ENCODE measurements around the gene SDF4. TPM values are rescaled to one million over a fixed set of nuclear protein-coding genes. Genes with fewer than 3 reads are reported as not detected.

The SDF4 gene
- total RNA-seq, 1 experiment from 2014 or later, result 254 TPM

GRCh38 chr1:1267488-1268283 is 35.9 kb upstream of the SDF4 start:
- Histone ChIP-seq H3K27ac (ENCODE audit: low read length) (no peak overlapping the region), H3K4me3 (ENCODE audit: low read length) (no peak overlapping the region), H4K20me1 (ENCODE audit: low read length) (peaks cover 12% of the 10 kb centered on the region), H3K79me2 (ENCODE audit: low read length) (peaks cover 80% of the 10 kb centered on the region), H3F3A (ENCODE audit: low read length, unreplicated experiment) (peaks cover 3% of the 10 kb centered on the region), H3K9ac (ENCODE audit: low read length) (no peak overlapping the region), H3K4me2 (ENCODE audit: low read length) (no peak overlapping the region), H3K9me2 (replicated peaks; ENCODE audit: low read length) (no peaks in the 10 kb centered on the region), H3K4me1 (ENCODE audit: insufficient read depth, low read length) (peaks cover 40% of the 10 kb centered on the region), H3K27me3 (ENCODE audit: low read length) (no peaks in the 10 kb centered on the region), H3K36me3 (ENCODE audit: low read depth, low read length) (peaks cover 52% of the 10 kb centered on the region), H2AFZ (ENCODE audit: low read length) (no peak overlapping the region), H3K9me3 (ENCODE audit: low read length) (no peaks in the 10 kb centered on the region)
- BruUV-seq (replicated peaks), result no TSS peak
- intact Hi-C loops (cut with micrococcal nuclease), result no loop called here
- no peak for ATAC-seq
- DNase-seq, result no peak
- TF ChIP-seq CTCF (conservative IDR thresholded peaks at IDR 0.05; ENCODE audit: low read depth, low read length), result no peak
- TF ChIP-seq EZH2 (IDR thresholded peaks at IDR 0.05; ENCODE audit: low read length, unreplicated experiment), result no peak
- TF ChIP-seq EZH2phosphoT487 (IDR thresholded peaks at IDR 0.05; ENCODE audit: borderline replicate concordance, low read length), result no peak
- POLR2A ChIA-PET (ENCODE audit: unreplicated experiment), result no interaction called here
- CTCF ChIA-PET, result no interaction called here

- Histone ChIP-seq H2AFZ (ENCODE audit: low read length) (no peak overlapping the region), H3K27me3 (ENCODE audit: low read length) (no peaks in the 10 kb centered on the region), H3K4me3 (ENCODE audit: low read length) (no peak overlapping the region), H3K4me2 (ENCODE audit: low read length) (peak overlapping the region; percentile 65), H3K9me3 (ENCODE audit: low read length) (no peaks in the 10 kb centered on the region), H3K9ac (ENCODE audit: low read length) (peak overlapping the region; percentile 67), H3K27ac (ENCODE audit: low read length) (peak overlapping the region; percentile 92), H3K9me2 (replicated peaks; ENCODE audit: low read length) (no peaks in the 10 kb centered on the region), H3K4me1 (ENCODE audit: insufficient read depth, low read length) (peaks cover 23% of the 10 kb centered on the region), H4K20me1 (ENCODE audit: low read length) (no peaks in the 10 kb centered on the region), H3K36me3 (ENCODE audit: low read depth, low read length) (peaks cover 63% of the 10 kb centered on the region), H3K79me2 (ENCODE audit: low read length) (peaks cover 76% of the 10 kb centered on the region), H3F3A (ENCODE audit: low read length, unreplicated experiment) (no peaks in the 10 kb centered on the region)
- intact Hi-C loops (cut with micrococcal nuclease), result loop anchor here (1.0 to 2.0 kb wide), 3 partner anchors 26 to 143 kb away; no protein-coding TSS in a partner anchor
- peak; percentile 96 for ATAC-seq
- DNase-seq, result peak; percentile 100
- BruUV-seq (replicated peaks), result no TSS peak
- ChIA-PET CTCF (interaction anchor here (0.6 to 1.0 kb wide), 5 partner anchors 14 to 142 kb away, joined by 3 to 6 read pairs (median 4); no protein-coding TSS in a partner anchor), POLR2A (ENCODE audit: unreplicated experiment) (interaction anchor here (0.5 kb wide), 1 partner anchor 17 kb away, joined by 4 read pairs; no protein-coding TSS in a partner anchor)
- TF ChIP-seq EZH2 (IDR thresholded peaks at IDR 0.05; ENCODE audit: low read length, unreplicated experiment) (no peak), CTCF (conservative IDR thresholded peaks at IDR 0.05; ENCODE audit: low read depth, low read length) (peak; percentile 94), EZH2phosphoT487 (IDR thresholded peaks at IDR 0.05; ENCODE audit: borderline replicate concordance, low read length) (no peak)
Measured at GRCh38 chr1:1264868-1265272, 33.1 kb upstream of the SDF4 start.

- ATAC-seq (no peak), DNase-seq (no peak)
- Histone ChIP-seq H2AFZ (ENCODE audit: low read length) (no peak overlapping the region), H3K4me3 (ENCODE audit: low read length) (no peak overlapping the region), H3K27ac (ENCODE audit: low read length) (peak overlapping the region; percentile 92), H4K20me1 (ENCODE audit: low read length) (no peaks in the 10 kb centered on the region), H3K9me3 (ENCODE audit: low read length) (no peaks in the 10 kb centered on the region), H3K9me2 (replicated peaks; ENCODE audit: low read length) (no peaks in the 10 kb centered on the region), H3K9ac (ENCODE audit: low read length) (peak overlapping the region; percentile 44), H3K4me1 (ENCODE audit: insufficient read depth, low read length) (peaks cover 26% of the 10 kb centered on the region), H3F3A (ENCODE audit: low read length, unreplicated experiment) (no peaks in the 10 kb centered on the region), H3K4me2 (ENCODE audit: low read length) (0 out of 2 replicates have a peak overlapping the region, but pooled peaks have one; percentile 0), H3K27me3 (ENCODE audit: low read length) (no peaks in the 10 kb centered on the region), H3K79me2 (ENCODE audit: low read length) (peaks cover 74% of the 10 kb centered on the region), H3K36me3 (ENCODE audit: low read depth, low read length) (peaks cover 67% of the 10 kb centered on the region)
- ChIA-PET CTCF (interaction anchor here (0.5 kb wide), 1 partner anchor 22 kb away, joined by 3 read pairs; no protein-coding TSS in a partner anchor), POLR2A (ENCODE audit: unreplicated experiment) (no interaction called here)
- no TSS peak for BruUV-seq (replicated peaks)
- no peak for TF ChIP-seq CTCF (conservative IDR thresholded peaks at IDR 0.05; ENCODE audit: low read depth, low read length)
- TF ChIP-seq EZH2 (IDR thresholded peaks at IDR 0.05; ENCODE audit: low read length, unreplicated experiment), result no peak
- TF ChIP-seq EZH2phosphoT487 (IDR thresholded peaks at IDR 0.05; ENCODE audit: borderline replicate concordance, low read length), result no peak
- intact Hi-C loops (cut with micrococcal nuclease), result loop anchor here (2.0 kb wide), 2 partner anchors 25 to 27 kb away; no protein-coding TSS in a partner anchor
Measured at GRCh38 chr1:1264026-1264425, 32.2 kb upstream of the SDF4 start.

All from PC-3 (cell line).